ENCODE measurements around the gene HOXB1. TPM values are rescaled to one million over a fixed set of nuclear protein-coding genes. Genes with fewer than 3 reads are reported as not detected.

The HOXB1 gene
- total and polyA plus RNA-seq, 2 experiments from 2014 or later: not detected

- Histone ChIP-seq H3K79me2 (replicated peaks; ENCODE audit: insufficient read depth) (no peaks in the 10 kb centered on the region), H3K4me3 (no peak overlapping the region), H2AFZ (no peak overlapping the region), H3K9me2 (ENCODE audit: insufficient read depth) (no peaks in the 10 kb centered on the region), H3K4me2 (peak overlapping the region; percentile 69), H3K4me1 (ENCODE audit: insufficient read depth) (peaks cover 66% of the 10 kb centered on the region), H4K20me1 (replicated peaks; ENCODE audit: insufficient read depth) (peaks cover 64% of the 10 kb centered on the region), H3K36me3 (ENCODE audit: insufficient read depth) (no peaks in the 10 kb centered on the region), H3K27ac (ENCODE audit: low read depth) (no peak overlapping the region), H3K27me3 (ENCODE audit: insufficient read depth) (peaks cover 100% of the 10 kb centered on the region), H3F3A (replicated peaks; ENCODE audit: low read depth) (peaks cover 50% of the 10 kb centered on the region)
- DNase-seq (ENCODE audit: low spot score) (no peak), ATAC-seq (no peak)
- peaks cover 39% of the 10 kb centered on the region for H3K27me3 Mint-ChIP-seq (ENCODE audit: insufficient read depth, low read depth, poor library complexity)
- no peaks in the 10 kb centered on the region; the same call in 2 of the 3 replicates for H3K9me3 Mint-ChIP-seq
- H3K4me1 Mint-ChIP-seq: peaks cover 20% of the 10 kb centered on the region
- H3K27ac Mint-ChIP-seq: no peak overlapping the region
- no peak for TF ChIP-seq ZNF331 (CRISPR knock-in tag; IDR thresholded peaks at IDR 0.05; ENCODE audit: low read depth)
- H3K36me3 Mint-ChIP-seq (ENCODE audit: low read depth): no peaks in the 10 kb centered on the region
- 0 out of 3 replicates have a peak overlapping the region, but pooled peaks have one; percentile 5 for H3K4me3 Mint-ChIP-seq
Observed at GRCh38 chr17:48565022-48565554, 34.3 kb upstream of the HOXB1 start.

GRCh38 chr17:48564188-48565021 lies 33.6 kb upstream of the HOXB1 start:
- H3K27me3 Mint-ChIP-seq (ENCODE audit: insufficient read depth, low read depth, poor library complexity): peaks cover 46% of the 10 kb centered on the region
- peaks cover 100% of the 10 kb centered on the region for H3K27me3 ChIP-seq (ENCODE audit: insufficient read depth)
- H3K4me1 ChIP-seq (ENCODE audit: insufficient read depth): peaks cover 66% of the 10 kb centered on the region
- H3K4me2 ChIP-seq: peak overlapping the region; percentile 69
- H3K4me3 Mint-ChIP-seq: 0 out of 3 replicates have a peak overlapping the region, but pooled peaks have one; percentile 5
- no peaks in the 10 kb centered on the region for H3K9me2 ChIP-seq (ENCODE audit: insufficient read depth)
- H3K36me3 ChIP-seq (ENCODE audit: insufficient read depth): no peaks in the 10 kb centered on the region
- H3K27ac ChIP-seq (ENCODE audit: low read depth): no peak overlapping the region
- peak overlapping the region; percentile 49 for H3K4me3 ChIP-seq
- H3F3A ChIP-seq (replicated peaks; ENCODE audit: low read depth): peaks cover 54% of the 10 kb centered on the region
- no peaks in the 10 kb centered on the region for H3K36me3 Mint-ChIP-seq (ENCODE audit: low read depth)
- H3K27ac Mint-ChIP-seq: no peak overlapping the region
- ATAC-seq (peak; percentile 41), DNase-seq (ENCODE audit: low spot score) (no peak)
- peaks cover 23% of the 10 kb centered on the region for H3K4me1 Mint-ChIP-seq
- no peak overlapping the region; the same call in 1 of the 2 replicates for H2AFZ ChIP-seq
- H3K9me3 Mint-ChIP-seq: no peaks in the 10 kb centered on the region; the same call in 2 of the 3 replicates
- no peaks in the 10 kb centered on the region for H3K79me2 ChIP-seq (replicated peaks; ENCODE audit: insufficient read depth)
- H4K20me1 ChIP-seq (replicated peaks; ENCODE audit: insufficient read depth): peaks cover 62% of the 10 kb centered on the region
- TF ChIP-seq ZNF462 (CRISPR knock-in tag; IDR thresholded peaks at IDR 0.05): no peak
- TF ChIP-seq ZNF331 (CRISPR knock-in tag; IDR thresholded peaks at IDR 0.05; ENCODE audit: low read depth): no peak
- TF ChIP-seq EZH2 (IDR thresholded peaks at IDR 0.05; ENCODE audit: low read depth, unreplicated experiment): peak; percentile 99
- no peak for TF ChIP-seq JUNB (IDR thresholded peaks at IDR 0.05; ENCODE audit: unreplicated experiment)
- TF ChIP-seq CTCF (conservative IDR thresholded peaks at IDR 0.05; ENCODE audit: low read depth in 2 of 2): no peak
- TF ChIP-seq REST (IDR thresholded peaks at IDR 0.05; ENCODE audit: unreplicated experiment): no peak

Data from GM23338 (cell line).